Fibroblast of mammary gland (primary cell): ENCODE measurements around the gene ALDH1L2.
A peak's percentile ranks its signal among the peaks of the same experiment; 100 is the strongest.

Experiments used
- DNase-seq: peaks from one replicate; pipeline ENCODE4 v3.0.0-alpha.2; 2010; ENCODE audit warnings: low read depth
- H3K4me3 ChIP-seq: 2 replicates; pipeline ENCODE4 v1.5.1; 2011; ENCODE audit warnings: low read depth, mild to moderate bottlenecking, low read length, moderate library complexity; ENCODE audit not compliant: control insufficient read depth
- TF ChIP-seq, protein P1 (sequence below): conservative IDR thresholded peaks from 2 replicates; pipeline ENCODE4 v1.5.1; 2011; ENCODE audit warnings: low read depth, low read length, inconsistent platforms; ENCODE audit not compliant: control insufficient read depth, insufficient read depth

The ALDH1L2 gene

DNA sequence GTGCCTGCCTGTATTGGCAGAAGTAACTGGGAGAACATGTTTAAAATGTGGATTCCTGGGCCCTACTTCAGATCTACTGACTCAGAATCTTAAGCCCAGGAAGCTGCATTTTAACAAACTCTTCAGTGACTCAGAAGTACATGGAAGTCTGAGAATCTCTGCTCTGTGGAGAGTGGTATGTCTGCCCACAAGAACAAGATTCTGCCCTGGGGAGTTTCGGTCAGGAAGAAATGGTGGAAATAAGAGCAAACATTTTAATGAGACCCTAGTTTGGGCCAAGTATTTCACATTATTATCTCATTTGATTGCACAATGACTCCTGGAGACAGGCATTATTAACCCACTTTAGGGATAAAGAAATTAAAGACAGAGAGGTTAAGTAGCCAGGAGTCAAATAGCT, 8.2 kb downstream of the ALDH1L2 start:
- peak; percentile 88 for DNase-seq
- TF ChIP-seq, protein P1, sequence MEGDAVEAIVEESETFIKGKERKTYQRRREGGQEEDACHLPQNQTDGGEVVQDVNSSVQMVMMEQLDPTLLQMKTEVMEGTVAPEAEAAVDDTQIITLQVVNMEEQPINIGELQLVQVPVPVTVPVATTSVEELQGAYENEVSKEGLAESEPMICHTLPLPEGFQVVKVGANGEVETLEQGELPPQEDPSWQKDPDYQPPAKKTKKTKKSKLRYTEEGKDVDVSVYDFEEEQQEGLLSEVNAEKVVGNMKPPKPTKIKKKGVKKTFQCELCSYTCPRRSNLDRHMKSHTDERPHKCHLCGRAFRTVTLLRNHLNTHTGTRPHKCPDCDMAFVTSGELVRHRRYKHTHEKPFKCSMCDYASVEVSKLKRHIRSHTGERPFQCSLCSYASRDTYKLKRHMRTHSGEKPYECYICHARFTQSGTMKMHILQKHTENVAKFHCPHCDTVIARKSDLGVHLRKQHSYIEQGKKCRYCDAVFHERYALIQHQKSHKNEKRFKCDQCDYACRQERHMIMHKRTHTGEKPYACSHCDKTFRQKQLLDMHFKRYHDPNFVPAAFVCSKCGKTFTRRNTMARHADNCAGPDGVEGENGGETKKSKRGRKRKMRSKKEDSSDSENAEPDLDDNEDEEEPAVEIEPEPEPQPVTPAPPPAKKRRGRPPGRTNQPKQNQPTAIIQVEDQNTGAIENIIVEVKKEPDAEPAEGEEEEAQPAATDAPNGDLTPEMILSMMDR, result no peak
- no peak overlapping the region for H3K4me3 ChIP-seq

DNA sequence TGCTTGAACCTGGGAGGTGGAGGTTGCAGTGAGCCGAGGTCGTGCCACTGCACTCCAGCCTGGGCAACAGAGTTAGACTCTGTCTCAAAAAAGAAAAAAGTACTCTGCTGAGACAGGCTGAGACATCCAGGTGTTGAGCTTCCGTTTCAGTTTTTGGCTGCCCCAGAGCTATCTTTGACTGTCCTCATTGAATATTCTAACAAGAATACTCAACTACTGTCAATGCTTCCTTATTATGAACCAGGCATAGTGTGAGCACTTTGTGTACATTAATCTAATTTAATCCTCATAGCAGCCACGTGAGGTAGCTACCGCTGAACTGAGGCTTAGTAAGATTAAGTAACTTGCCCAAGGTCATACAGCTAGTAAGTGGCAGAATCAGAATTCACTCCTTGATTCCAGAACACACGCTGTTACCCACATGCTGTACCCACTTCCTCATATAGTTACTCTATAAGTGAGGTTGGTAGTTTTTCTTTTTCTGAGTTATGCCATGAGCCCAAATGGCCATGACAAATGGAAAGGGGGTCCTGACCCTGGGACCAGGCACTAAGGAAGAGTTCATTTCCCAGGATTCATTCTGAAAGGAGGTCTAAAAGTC, 11.3 kb downstream of the ALDH1L2 start:
- no peak for DNase-seq
- no peak overlapping the region for H3K4me3 ChIP-seq
- TF ChIP-seq, protein P1, result no peak

DNA sequence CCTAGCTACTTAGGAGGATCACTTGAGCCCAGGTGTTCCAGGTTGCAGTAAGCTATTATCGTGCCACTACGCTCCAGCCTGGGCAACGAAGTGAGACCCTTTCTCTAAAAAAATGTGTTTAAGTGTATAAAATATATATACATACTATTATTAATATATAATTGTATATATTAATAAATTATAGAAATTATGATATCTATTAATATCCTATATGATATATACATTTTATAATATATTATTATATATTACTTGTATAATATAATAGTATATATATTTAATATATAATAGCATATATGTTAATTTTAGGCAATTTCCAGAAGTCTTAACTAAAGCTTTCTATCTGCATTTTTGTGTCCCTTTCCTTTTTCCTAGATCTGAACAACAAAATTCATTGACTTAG, 12.3 kb downstream of the ALDH1L2 start:
- DNase-seq, result no peak
- TF ChIP-seq, protein P1, result no peak
- H3K4me3 ChIP-seq, result no peak overlapping the region

DNA sequence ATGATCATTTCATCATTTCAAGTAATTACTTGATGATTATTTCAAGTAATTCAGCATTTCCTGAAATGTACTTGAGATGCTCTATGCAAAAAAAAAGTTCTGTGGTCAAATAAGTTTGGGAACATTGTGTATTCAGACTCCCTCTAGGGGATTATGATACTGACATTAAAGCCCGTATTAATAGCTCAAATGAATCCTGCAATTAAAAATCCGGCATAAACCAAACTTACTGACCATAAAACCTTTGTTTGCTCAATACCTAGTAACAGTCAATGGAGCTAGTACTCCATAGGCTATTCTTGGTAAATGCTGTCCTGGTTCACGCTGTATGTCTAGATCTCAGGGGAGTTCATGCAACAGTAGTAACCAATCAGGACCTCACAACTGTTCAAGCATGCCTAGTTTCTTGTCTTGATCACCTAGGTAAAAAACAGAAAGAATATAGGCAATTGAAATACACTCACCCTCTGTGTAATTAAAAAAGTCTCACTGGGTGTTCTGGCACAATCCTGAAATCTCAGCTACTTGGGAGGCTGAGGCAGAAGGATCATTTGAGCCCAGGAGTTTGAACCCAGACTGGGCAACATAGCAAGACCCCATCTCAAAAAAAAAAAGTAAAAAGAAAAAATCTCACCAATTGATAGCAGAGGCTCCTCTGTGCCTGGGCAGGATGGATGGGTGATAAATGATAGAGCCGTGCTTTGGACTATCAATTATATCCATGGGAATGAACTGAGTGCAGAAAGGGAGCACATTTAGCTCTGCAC, 14.1 kb downstream of the ALDH1L2 start:
- no peak overlapping the region for H3K4me3 ChIP-seq
- DNase-seq, result peak; percentile 54
- TF ChIP-seq, protein P1, result no peak

DNA sequence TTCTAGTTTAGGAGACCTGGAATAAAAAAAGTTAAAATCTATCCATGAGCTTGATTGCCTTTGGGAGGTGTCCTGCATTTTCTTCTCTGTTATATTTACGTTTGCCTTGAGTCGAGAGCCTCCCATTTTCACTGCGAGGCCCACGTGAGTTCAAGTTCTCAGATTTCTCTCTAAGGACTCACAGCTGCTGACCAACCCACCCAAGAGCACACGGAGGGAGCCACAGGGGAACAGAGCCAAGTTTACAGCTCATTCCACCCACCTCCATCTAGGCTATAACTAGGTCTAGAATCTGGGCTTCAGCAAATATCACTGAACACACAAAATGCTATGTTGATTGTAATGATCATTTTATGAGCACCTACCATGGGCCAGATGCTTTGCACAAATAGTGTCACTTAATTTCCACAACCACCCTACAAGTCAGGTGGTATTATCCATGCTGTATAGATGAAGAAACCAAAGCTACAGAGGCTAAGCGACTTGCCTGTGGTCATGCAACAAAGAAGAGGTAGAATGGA, 16.7 kb downstream of the ALDH1L2 start:
- TF ChIP-seq, protein P1, result no peak
- peak; percentile 83 for DNase-seq
- H3K4me3 ChIP-seq, result no peak overlapping the region

DNA sequence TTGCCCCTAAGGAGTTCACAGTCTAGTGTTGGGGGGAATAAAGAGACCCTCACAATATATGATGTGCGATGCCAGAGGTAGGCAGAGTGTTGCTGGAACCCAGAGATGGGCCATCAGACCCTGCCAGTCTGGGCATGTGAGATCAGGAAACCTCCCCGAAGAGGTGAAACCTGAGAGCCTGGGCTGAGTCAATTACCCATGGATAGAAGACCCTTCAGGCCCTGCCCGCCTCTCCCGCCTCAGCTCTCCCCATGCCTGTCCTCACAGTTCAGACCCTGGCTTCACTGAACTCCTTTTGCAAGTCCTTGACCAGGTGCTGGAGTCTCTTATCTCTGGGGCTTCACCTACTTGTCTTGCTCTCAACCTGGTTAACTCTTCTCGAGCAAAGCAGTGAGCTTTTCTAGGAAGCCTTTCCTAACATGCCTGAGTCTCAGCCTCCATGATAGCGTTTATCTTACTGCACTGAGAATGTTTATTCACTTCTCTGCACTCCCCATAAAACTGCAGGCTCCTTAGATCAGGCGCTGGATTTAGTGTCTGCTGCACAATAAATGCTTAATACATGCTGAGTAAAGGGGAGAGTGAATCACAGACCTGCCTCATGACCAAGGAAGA, 19.6 kb downstream of the ALDH1L2 start:
- no peak for DNase-seq
- TF ChIP-seq, protein P1, result no peak
- H3K4me3 ChIP-seq, result no peak overlapping the region
